Rectal smooth muscle tissue (tissue), 1 donor: ENCODE results near the gene EGFLAM.

Source experiments
- H3K27ac ChIP-seq: one replicate; pipeline ENCODE4 v1.7.0; 2013; ENCODE audit warnings: low read depth, low read length, inconsistent platforms
- H3K27me3 ChIP-seq: one replicate; pipeline ENCODE4 v1.7.0; 2013; ENCODE audit warnings: low read length; ENCODE audit not compliant: control insufficient read depth, insufficient read depth
- H3K36me3 ChIP-seq: one replicate; pipeline ENCODE4 v1.7.0; 2013; ENCODE audit warnings: low read length; ENCODE audit not compliant: control insufficient read depth, insufficient read depth
- H3K4me1 ChIP-seq: one replicate; pipeline ENCODE4 v1.7.0; 2013; ENCODE audit warnings: low read length; ENCODE audit not compliant: control insufficient read depth, insufficient read depth
- H3K4me3 ChIP-seq: one replicate; pipeline ENCODE4 v1.7.0; 2013; ENCODE audit warnings: low read length
- H3K9ac ChIP-seq: one replicate; pipeline ENCODE4 v1.7.0; 2013; ENCODE audit warnings: low read length

EGFLAM gene

GRCh38 chr5:38370358-38371100, 112.2 kb downstream of the EGFLAM start:
- Histone ChIP-seq H3K4me3 (no peak overlapping the region), H3K27me3 (no peaks in the 10 kb centered on the region), H3K27ac (no peak overlapping the region), H3K9ac (no peak overlapping the region), H3K36me3 (no peaks in the 10 kb centered on the region), H3K4me1 (no peaks in the 10 kb centered on the region)

- Histone ChIP-seq H3K27ac (no peak overlapping the region), H3K9ac (no peak overlapping the region), H3K4me1 (no peaks in the 10 kb centered on the region), H3K36me3 (no peaks in the 10 kb centered on the region), H3K4me3 (no peak overlapping the region), H3K27me3 (no peaks in the 10 kb centered on the region)
Measured at GRCh38 chr5:38371596-38371995, 113.2 kb downstream of the EGFLAM start.

GRCh38 chr5:38373743-38374142, 115.4 kb downstream of the EGFLAM start:
- no peaks in the 10 kb centered on the region for H3K27me3 ChIP-seq
- no peaks in the 10 kb centered on the region for H3K36me3 ChIP-seq
- no peak overlapping the region for H3K4me3 ChIP-seq
- H3K9ac ChIP-seq, result no peak overlapping the region
- H3K27ac ChIP-seq, result no peak overlapping the region
- H3K4me1 ChIP-seq, result no peaks in the 10 kb centered on the region

- no peaks in the 10 kb centered on the region for H3K27me3 ChIP-seq
- H3K27ac ChIP-seq, result no peak overlapping the region
- no peaks in the 10 kb centered on the region for H3K36me3 ChIP-seq
- H3K4me1 ChIP-seq, result no peaks in the 10 kb centered on the region
- H3K9ac ChIP-seq, result no peak overlapping the region
- no peak overlapping the region for H3K4me3 ChIP-seq
Measured at GRCh38 chr5:38375423-38375822, 117.1 kb downstream of the EGFLAM start.

GRCh38 chr5:38376404-38376803, 118.0 kb downstream of the EGFLAM start:
- no peaks in the 10 kb centered on the region for H3K36me3 ChIP-seq
- H3K27me3 ChIP-seq, result no peaks in the 10 kb centered on the region
- no peak overlapping the region for H3K27ac ChIP-seq
- no peaks in the 10 kb centered on the region for H3K4me1 ChIP-seq
- no peak overlapping the region for H3K4me3 ChIP-seq
- no peak overlapping the region for H3K9ac ChIP-seq

- Histone ChIP-seq H3K9ac (no peak overlapping the region), H3K27ac (no peak overlapping the region), H3K36me3 (no peaks in the 10 kb centered on the region), H3K4me1 (no peaks in the 10 kb centered on the region), H3K4me3 (no peak overlapping the region), H3K27me3 (no peaks in the 10 kb centered on the region)
Measured at GRCh38 chr5:38378579-38378978, 120.2 kb downstream of the EGFLAM start.

- Histone ChIP-seq H3K4me1 (no peaks in the 10 kb centered on the region), H3K9ac (no peak overlapping the region), H3K27me3 (no peaks in the 10 kb centered on the region), H3K4me3 (no peak overlapping the region), H3K27ac (no peak overlapping the region), H3K36me3 (no peaks in the 10 kb centered on the region)
Measured at GRCh38 chr5:38379350-38379937, 121.1 kb downstream of the EGFLAM start.

GRCh38 chr5:38380537-38380936, 122.2 kb downstream of the EGFLAM start:
- Histone ChIP-seq H3K9ac (no peak overlapping the region), H3K4me1 (no peaks in the 10 kb centered on the region), H3K4me3 (no peak overlapping the region), H3K27me3 (no peaks in the 10 kb centered on the region), H3K36me3 (no peaks in the 10 kb centered on the region), H3K27ac (no peak overlapping the region)

- Histone ChIP-seq H3K27ac (no peak overlapping the region), H3K36me3 (no peaks in the 10 kb centered on the region), H3K27me3 (no peaks in the 10 kb centered on the region), H3K4me1 (no peaks in the 10 kb centered on the region), H3K4me3 (no peak overlapping the region), H3K9ac (no peak overlapping the region)
Measured at GRCh38 chr5:38381361-38381760, 123.0 kb downstream of the EGFLAM start.

- H3K27ac ChIP-seq, result no peak overlapping the region
- H3K27me3 ChIP-seq, result no peaks in the 10 kb centered on the region
- no peaks in the 10 kb centered on the region for H3K4me1 ChIP-seq
- no peak overlapping the region for H3K4me3 ChIP-seq
- H3K36me3 ChIP-seq, result no peaks in the 10 kb centered on the region
- H3K9ac ChIP-seq, result no peak overlapping the region
Measured at GRCh38 chr5:38382898-38383297, 124.5 kb downstream of the EGFLAM start.

- Histone ChIP-seq H3K9ac (no peak overlapping the region), H3K27ac (no peak overlapping the region), H3K4me1 (no peaks in the 10 kb centered on the region), H3K27me3 (no peaks in the 10 kb centered on the region), H3K4me3 (no peak overlapping the region), H3K36me3 (no peaks in the 10 kb centered on the region)
Measured at GRCh38 chr5:38383701-38384100, 125.3 kb downstream of the EGFLAM start.

GRCh38 chr5:38384396-38384795, 126.0 kb downstream of the EGFLAM start:
- no peaks in the 10 kb centered on the region for H3K36me3 ChIP-seq
- no peak overlapping the region for H3K4me3 ChIP-seq
- H3K4me1 ChIP-seq, result no peaks in the 10 kb centered on the region

GRCh38 chr5:38387161-38387560, 128.8 kb downstream of the EGFLAM start:
- H3K27me3 ChIP-seq, result no peaks in the 10 kb centered on the region
- H3K36me3 ChIP-seq, result no peaks in the 10 kb centered on the region
- H3K4me3 ChIP-seq, result no peak overlapping the region
- H3K4me1 ChIP-seq, result no peaks in the 10 kb centered on the region
- H3K9ac ChIP-seq, result no peak overlapping the region
- no peak overlapping the region for H3K27ac ChIP-seq

More at GRCh38 chr5:38384396-38384795, 126.0 kb downstream of the EGFLAM start:
- Histone ChIP-seq H3K27me3 (no peaks in the 10 kb centered on the region), H3K9ac (no peak overlapping the region), H3K27ac (no peak overlapping the region)
